ENCODE data around the gene CDYL2.

- TF ChIP-seq CTCF (conservative IDR thresholded peaks at IDR 0.05; ENCODE audit: low read depth, low read length) (no peak), EZH2 (IDR thresholded peaks at IDR 0.05; ENCODE audit: low read length, unreplicated experiment) (no peak), EZH2phosphoT487 (IDR thresholded peaks at IDR 0.05; ENCODE audit: borderline replicate concordance, low read length) (no peak)
These were observed 213.1 kb downstream of the CDYL2 start for GRCh38 chr16:80591071-80591915.
